ENCODE data around the gene MYL7. TPM values are rescaled to one million over a fixed set of nuclear protein-coding genes. Genes with fewer than 3 reads are reported as not detected.

Gene MYL7, protein sequence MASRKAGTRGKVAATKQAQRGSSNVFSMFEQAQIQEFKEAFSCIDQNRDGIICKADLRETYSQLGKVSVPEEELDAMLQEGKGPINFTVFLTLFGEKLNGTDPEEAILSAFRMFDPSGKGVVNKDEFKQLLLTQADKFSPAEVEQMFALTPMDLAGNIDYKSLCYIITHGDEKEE
- total RNA-seq (not detected in 2 replicates), polyA plus RNA-seq (not detected in 2 replicates), polyA minus RNA-seq (ENCODE audit: low replicate concordance) (not detected in 2 replicates)
- polyA plus RNA-seq (2012): not detected in 2 replicates

- no peak within 1 kb of the TSS for H3K9ac ChIP-seq (ENCODE audit: insufficient read depth, low read length)
- H3K27ac ChIP-seq (ENCODE audit: insufficient read depth, low read length): no peak within 1 kb of the TSS
- peaks cover 16% of the 10 kb centered on the region for H3K27me3 ChIP-seq (ENCODE audit: control insufficient read depth, insufficient read depth, low read length)
- H3K4me2 ChIP-seq (ENCODE audit: extremely low read depth, insufficient read depth, low read length): no peak within 1 kb of the TSS
- H4K20me1 ChIP-seq (ENCODE audit: control insufficient read depth, extremely low read depth, insufficient read depth, low read length): no peaks in the 10 kb centered on the region
- no peak within 1 kb of the TSS for H2AFZ ChIP-seq (ENCODE audit: low read length)
- no peaks in the 10 kb centered on the region for H3K4me1 ChIP-seq (ENCODE audit: control insufficient read depth, extremely low read depth, insufficient read depth, low read length)
- TF ChIP-seq CTCF (conservative IDR thresholded peaks at IDR 0.05 in 1 of 2, IDR thresholded peaks at IDR 0.05 in 1 of 2; ENCODE audit: low read depth in 1 of 2, low read length in 2 of 2) (no peak), EZH2 (IDR thresholded peaks at IDR 0.05; ENCODE audit: low read length, missing control alignments) (no peak)
- no peak for DNase-seq (ENCODE audit: low read depth in 2 of 2)
- H3K4me3 ChIP-seq (replicated peaks in 1 of 4; ENCODE audit: control extremely low read depth in 1 of 4, insufficient read depth in 1 of 4, low read depth in 3 of 4, low read length in 4 of 4): no peak within 1 kb of the TSS
- H3K79me2 ChIP-seq (ENCODE audit: control insufficient read depth, insufficient read depth, low read length): no peaks in the 10 kb centered on the region
- H3K36me3 ChIP-seq (ENCODE audit: control insufficient read depth, insufficient read depth, low read length): no peaks in the 10 kb centered on the region
- H3K9me3 ChIP-seq (ENCODE audit: control insufficient read depth, insufficient read depth, low read depth, low read length): no peaks in the 10 kb centered on the region
Observed at GRCh38 chr7:44141221-44141850, at the start of gene MYL7. Gene MYL7 (minus strand): TSS chr7:44141332. CDS start chr7:44141305, 27 bp downstream.

DNA sequence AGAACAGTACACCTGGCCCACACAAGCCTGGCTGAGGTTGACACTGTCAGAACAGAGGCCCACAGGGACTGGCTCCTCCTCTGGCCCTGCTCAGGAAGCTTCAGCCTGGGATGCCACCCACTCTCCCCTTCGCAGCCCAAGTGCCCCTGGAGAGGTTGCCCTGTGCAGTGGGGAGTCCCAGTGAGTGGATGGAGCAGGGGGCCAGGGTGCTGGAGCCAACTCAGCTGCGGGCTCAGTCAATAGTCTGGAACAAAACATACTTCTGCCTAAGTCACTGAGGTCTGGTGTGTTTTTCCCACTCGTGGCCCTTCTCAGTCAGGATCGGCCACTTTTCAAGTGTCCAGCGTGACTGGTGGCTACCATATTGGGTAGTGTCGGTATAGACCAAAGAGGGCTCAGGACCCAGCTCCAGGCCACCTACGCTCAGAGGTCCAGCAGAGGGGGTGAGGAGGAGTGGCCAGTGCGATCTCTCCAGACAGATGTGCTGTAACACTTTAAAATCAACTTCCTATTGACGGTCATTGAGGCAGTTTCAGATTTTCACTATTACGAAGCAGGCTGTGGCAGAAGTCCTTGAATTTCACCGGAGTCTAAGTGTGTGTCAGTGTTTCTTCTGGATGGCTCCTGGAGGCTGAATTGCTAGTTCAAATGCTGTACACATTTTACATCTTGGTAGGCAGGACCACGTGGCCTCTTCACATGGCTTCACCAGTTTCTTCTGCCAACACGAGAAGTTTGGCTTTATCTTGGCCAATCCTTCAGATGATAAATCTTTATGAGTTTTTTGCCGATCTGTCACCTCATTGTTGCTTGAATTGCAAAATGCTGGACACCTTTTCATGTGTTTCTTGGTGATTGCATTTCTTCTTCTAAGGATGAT lies 49.1 kb upstream of the MYL7 start:
- no peaks in the 10 kb centered on the region for H3K79me2 ChIP-seq (ENCODE audit: control insufficient read depth, insufficient read depth, low read length)
- no peaks in the 10 kb centered on the region for H4K20me1 ChIP-seq (ENCODE audit: control insufficient read depth, extremely low read depth, insufficient read depth, low read length)
- peaks cover 9% of the 10 kb centered on the region for H3K27me3 ChIP-seq (ENCODE audit: control insufficient read depth, insufficient read depth, low read length)
- H3K4me1 ChIP-seq (ENCODE audit: control insufficient read depth, extremely low read depth, insufficient read depth, low read length): peaks cover under 1% of the 10 kb centered on the region
- DNase-seq (ENCODE audit: low read depth in 2 of 2): no peak
- TF ChIP-seq EZH2 (IDR thresholded peaks at IDR 0.05; ENCODE audit: low read length, missing control alignments) (no peak), CTCF (conservative IDR thresholded peaks at IDR 0.05 in 1 of 2, IDR thresholded peaks at IDR 0.05 in 1 of 2; ENCODE audit: low read depth in 1 of 2, low read length in 2 of 2) (no peak)
- H2AFZ ChIP-seq (ENCODE audit: low read length): no peak overlapping the region
- H3K9ac ChIP-seq (ENCODE audit: insufficient read depth, low read length): no peak overlapping the region
- H3K4me3 ChIP-seq (replicated peaks in 1 of 4; ENCODE audit: control extremely low read depth in 1 of 4, insufficient read depth in 1 of 4, low read depth in 3 of 4, low read length in 4 of 4): no peak overlapping the region
- H3K27ac ChIP-seq (ENCODE audit: insufficient read depth, low read length): no peak overlapping the region
- H3K4me2 ChIP-seq (ENCODE audit: extremely low read depth, insufficient read depth, low read length): no peak overlapping the region
- H3K9me3 ChIP-seq (ENCODE audit: control insufficient read depth, insufficient read depth, low read depth, low read length): no peaks in the 10 kb centered on the region
- no peaks in the 10 kb centered on the region for H3K36me3 ChIP-seq (ENCODE audit: control insufficient read depth, insufficient read depth, low read length)

Data from fibroblast of lung (primary cell).